CD4-positive, alpha-beta T cell treated with Interleukin-6 for 4 hours (primary cell): ENCODE measurements around the gene OR6K2.
"Not testable (repeated sequence)": the region's sequence is repeated elsewhere in the genome, so short reads cannot be mapped to it uniquely, and the experiment has no call there.

Source experiments
- DNase-seq: peaks from one replicate; pipeline ENCODE4 v3.0.0-alpha.2; 2020; ENCODE audit warnings: mixed read lengths

The OR6K2 gene, protein sequence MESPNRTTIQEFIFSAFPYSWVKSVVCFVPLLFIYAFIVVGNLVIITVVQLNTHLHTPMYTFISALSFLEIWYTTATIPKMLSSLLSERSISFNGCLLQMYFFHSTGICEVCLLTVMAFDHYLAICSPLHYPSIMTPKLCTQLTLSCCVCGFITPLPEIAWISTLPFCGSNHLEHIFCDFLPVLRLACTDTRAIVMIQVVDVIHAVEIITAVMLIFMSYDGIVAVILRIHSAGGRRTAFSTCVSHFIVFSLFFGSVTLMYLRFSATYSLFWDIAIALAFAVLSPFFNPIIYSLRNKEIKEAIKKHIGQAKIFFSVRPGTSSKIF

DNA sequence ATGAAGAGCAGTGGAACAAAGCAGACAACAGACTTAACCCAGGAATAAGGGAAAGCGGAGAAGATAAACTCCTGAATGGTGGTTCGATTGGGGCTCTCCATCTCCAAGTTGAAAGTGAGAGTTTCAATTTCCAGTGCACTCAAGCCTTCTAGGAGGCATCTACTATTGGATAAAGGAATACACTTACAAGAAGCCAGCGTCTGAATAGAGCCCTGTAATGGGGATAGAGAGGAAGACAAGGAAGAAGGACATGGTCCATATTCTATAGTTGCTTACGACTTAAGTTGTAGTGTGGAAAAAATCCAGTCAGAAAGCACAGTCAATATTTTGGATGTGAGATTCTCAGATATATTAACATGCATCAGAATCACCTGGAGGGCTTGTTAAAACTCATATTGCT is at the start of gene OR6K2:
Gene OR6K2, minus strand, starts transcription at position 101 of the 400 bp plus-strand sequence. Its CDS starts 0 bp downstream, at position 101.
- no peak for DNase-seq

DNA sequence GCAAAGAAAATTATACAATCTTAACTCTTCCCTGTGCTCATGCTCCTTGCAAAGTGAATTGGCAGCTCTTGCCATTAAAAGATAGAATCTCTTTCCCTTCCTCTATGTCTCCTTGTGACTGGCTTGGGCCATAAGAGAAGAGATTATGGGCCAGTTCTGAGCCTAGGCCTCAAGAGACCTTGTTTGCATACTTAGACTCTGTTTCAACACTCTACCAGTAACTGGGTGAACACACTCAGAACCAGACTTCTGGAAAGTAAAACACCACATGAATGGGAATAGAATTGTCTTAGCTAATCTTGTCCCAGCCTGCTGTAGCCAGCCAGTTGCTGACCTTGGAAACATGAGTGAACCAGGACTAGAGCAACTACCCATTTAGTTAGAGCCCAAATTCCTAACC is 35.4 kb upstream of the OR6K2 start:
- no peak for DNase-seq

DNA sequence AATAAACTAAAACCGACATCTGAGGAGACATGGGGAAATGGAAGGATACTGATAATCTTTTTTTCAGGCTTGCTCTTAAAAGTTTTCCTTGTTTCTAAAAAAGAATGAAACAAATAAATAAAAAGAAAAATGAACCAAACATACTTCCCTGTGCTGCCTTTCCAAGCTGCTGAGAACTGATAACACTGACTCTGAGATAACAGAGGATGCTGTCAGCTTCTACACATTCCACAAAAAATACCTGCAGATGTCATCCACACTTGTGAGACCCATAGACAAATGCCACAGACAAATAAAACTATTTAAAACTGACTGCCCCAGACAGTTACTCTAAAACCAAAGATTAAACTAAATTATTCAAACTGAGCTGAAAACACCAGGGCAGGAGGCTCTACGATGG is 32.1 kb upstream of the OR6K2 start:
- no peak for DNase-seq

DNA sequence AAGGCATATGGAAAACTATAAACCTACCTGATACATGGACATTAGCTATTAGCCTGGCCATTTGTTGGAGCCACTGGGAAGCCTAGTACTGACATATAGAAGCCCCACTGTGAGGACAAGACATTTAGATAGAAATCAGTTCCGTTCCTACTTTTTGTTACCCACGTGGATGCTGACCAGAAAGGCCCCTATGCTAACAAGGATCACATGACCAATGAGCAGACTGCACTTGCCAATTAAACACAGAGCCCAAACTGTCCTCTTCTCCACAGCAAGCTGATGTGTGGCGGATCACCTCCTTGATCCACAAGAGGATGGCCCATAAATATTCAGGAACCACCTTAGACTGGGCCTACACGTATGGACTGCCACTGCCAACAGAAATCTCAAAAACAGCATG is 31.3 kb upstream of the OR6K2 start:
- DNase-seq = no peak

DNA sequence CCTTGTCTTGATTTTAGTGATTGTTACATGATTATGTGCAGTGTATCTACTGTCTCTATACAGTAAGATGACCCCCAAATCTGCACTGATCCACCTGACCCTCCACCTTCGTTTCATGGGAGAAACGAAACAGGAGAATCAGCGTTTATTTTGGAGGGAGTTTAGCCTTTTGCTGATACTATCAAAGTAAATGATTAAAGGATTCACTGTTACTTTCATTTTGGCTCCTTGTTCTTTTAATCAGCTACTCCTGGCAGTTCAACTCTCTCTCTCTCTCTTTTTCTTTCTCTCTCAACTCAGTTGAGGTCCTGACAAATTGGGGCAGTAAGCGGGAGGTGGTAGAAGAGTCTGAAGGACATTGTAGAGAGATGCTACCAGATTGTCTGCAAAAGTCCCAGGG is 30.0 kb upstream of the OR6K2 start:
- no peak for DNase-seq

DNA sequence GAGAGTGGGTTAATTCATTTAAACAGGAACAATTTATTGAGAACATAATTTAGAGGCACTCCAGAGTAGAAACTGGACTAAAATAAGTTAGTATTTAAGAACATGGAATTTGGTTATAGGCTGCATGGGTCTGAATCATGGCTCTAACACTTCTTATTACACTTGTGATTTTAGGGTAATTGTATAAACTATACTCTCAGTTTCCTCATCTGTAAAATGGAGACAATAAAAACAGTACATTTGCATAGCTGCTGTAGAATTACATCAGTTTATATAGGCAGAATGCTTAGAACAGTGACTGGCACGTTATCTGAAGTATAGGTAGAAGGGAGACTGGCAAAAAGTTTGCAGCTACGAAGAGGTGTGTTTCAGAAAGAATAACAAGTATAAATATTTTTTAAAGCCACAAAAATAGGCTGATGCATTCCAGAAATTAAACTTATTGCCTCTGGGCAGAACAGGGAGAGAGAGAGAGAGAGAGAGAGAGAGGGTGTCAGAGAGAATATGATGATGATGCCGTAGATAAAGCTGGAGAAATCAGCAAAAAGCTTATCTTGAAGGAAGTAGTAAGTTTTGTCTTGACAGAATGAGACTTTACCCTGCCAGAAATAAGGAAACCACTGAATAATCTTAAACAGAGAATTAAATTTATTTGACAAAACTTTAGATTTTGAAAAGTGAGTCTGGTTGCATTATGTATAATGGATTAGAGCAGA is 28.2 kb upstream of the OR6K2 start:
- no peak for DNase-seq

DNA sequence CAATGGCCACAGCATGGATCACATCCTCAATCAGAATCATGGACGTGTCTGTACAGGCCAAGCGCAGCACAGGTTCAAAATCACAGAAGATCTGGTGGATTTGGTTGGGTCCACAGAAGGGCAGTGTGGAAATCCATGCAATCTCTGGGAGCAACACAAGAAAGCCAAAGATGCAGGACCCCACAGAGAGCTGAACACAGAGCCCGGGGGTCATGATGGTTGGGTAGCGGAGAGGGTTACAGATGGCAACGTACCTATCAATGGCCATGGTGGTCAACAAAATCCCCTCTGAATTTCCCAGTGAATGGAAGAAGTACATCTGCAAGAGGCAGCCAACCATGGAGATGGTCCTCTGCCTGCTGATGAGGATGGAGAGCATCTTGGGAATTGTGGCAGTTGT is 24.0 kb upstream of the OR6K2 start:
- no peak for DNase-seq

DNA sequence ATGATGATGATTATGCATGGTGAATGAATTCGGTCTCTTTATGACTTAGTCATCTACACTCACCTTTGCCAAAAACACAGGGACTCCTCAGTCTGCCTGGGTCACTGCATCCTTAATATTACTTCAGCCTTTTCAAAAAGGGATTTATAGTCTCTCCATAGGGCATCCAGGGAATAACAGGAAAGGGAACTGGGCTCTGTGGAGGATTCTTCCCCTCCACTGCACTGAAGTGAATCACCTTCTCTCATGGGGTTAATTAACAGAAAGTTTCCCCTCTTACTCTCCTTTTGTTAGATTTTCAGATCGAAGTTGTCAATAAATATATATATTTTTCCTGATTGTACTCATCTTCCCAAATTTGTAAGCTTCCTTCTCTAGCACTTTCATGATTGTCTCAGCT is 20.2 kb upstream of the OR6K2 start, which contains the start of gene OR6K3:
Gene OR6K3, minus strand, starts transcription at position 101 of the 400 bp plus-strand sequence. CDS start 2,605 bp downstream, outside the sequence.
- DNase-seq = no peak

DNA sequence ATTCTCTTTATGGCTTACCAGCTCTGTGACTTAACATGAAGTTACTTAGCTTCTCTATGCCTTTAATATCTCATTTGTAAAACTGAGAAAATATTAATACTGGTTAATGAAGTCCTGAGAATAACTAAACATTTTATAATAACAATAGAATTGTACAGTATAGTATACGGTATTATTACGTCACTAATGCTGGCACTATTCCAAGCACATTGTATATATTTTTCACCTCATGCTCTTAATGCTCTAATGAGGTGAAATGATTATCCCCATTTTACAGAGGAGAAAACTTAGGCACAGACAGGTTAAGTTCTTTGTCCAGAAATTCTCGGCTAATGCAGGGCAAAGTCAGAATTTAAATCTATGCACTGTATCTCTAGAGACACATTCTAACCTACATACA is 19.2 kb upstream of the OR6K2 start:
- no peak for DNase-seq

DNA sequence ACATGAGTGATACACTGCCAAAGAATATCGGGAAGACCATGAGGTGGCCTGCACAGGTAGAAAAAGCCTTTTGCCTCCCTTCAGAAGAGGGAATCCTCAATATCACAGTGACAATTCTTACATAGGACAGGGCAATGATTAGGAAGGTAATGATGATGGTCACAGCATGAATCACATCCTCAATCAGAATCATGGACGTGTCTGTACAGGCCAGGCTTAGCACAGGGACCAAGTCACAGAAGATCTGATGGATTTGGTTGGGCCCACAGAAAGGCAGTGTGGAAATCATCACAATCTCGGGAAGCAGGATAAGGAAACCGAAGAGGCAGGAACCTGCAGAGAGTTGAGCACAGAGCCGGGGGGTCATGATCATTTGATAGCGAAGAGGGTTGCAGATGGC is 16.9 kb upstream of the OR6K2 start:
- DNase-seq = no peak

DNA sequence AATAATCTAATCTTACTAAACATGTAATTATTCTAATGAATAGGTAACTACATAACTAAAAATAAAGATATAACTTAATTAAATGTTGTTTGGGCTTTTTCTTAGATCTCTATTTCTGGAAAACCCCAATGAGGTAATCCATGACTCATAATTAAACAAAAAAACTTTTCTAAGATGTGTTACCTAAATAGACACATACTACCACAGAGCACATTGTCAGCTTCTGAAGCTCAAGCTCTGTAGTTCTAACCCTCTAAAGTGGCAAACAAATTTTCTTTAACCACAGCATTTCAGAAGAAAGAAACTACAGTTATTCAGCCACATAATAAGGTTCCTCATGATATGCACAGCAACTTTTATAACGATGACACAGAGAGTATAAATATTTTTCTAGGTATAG is 15.9 kb upstream of the OR6K2 start:
- no peak for DNase-seq

DNA sequence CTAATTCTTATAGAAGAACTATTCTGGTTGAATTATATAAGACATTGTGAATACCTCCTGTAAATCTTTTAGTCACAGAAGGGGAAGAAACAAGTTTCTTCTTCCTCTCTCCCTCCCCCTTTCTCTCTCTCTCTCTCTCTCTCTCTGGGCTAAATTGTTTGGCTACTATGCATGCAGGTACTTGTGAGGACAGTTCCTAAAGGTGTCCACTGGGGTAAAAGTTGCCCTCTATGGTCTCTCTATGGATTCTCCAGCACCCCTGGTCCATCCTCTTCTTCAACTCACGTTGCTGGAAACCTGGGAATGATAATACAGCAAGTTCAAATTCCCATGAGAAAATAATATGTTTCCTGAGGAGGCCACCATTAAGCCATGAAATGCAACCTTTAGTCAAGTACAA is 14.3 kb upstream of the OR6K2 start:
- no peak for DNase-seq

DNA sequence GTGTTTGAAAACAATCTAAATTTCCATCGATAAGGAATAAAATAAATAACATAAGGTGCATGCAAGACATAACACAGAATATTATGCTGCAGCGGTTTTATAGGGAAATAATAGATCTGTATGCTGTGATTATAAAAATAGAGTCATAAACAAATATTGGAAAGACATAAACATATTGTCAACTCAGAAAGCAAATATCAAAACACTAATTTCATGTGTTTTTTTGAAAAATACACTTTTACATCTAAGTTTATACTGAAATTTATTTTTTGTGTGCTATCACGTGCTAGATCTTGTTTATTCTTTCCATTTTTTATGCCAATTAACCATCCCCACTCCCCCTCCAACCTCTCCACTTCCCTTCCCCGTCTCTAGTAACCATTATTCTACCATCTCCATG is 10.6 kb upstream of the OR6K2 start:
- no peak for DNase-seq

DNA sequence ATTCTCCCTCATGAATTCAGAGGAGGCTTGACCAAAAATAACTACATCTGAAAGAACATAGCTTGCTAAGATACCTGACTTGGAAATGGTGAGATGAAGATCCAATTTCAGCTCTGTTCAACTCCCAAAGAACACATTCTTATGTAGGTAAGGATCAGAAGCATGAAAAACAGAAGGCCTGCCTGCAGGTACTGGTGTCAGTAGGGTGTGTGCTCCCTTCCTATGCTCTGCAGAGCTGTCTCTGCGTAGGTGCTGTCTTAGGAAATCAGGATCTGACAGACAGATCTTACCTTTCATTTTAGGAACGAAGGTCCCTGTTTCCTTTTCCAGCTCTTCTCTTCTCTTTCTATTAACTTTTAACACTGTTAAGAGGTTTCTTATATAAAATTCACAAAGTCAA is 5.6 kb upstream of the OR6K2 start:
- DNase-seq = no peak

DNA sequence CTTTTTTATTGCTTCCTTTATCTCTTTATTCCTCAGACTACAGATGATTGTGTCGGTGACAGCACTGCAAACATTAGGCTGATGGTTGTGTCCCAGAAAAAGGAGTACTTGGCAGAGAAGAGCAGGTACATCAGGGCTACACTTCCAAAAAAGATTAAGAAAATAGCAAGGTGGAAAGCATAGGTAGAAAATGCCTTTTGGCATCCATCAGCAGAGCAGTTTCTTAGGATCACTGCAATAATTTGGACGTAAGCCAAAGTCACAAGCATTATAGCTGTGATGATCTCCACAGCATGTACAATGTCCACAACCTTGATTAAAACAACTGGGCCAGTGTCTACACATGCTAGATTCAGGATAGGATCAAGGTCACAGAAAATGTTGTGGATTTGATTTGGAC is 5.9 kb downstream of the OR6K2 start:
- no peak for DNase-seq

DNA sequence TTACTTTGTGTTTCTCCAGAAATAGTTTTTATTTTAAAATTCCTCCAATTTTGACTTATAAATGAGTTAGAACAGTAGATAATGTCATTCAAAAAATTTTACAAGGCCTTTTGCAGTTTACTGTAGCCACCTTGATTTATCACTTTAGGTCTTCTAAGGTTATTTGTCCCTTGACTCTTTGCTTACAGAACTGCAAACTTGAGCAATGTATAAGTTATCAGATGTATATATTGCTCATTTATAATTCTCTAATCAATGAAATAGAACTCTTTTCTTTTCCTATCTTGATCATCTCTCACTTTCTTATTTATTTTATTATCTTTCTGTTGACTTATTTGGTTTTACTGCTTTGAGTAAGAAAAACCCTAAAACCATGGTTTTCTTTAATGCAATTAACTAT is 8.1 kb downstream of the OR6K2 start:
- DNase-seq = no peak

DNA sequence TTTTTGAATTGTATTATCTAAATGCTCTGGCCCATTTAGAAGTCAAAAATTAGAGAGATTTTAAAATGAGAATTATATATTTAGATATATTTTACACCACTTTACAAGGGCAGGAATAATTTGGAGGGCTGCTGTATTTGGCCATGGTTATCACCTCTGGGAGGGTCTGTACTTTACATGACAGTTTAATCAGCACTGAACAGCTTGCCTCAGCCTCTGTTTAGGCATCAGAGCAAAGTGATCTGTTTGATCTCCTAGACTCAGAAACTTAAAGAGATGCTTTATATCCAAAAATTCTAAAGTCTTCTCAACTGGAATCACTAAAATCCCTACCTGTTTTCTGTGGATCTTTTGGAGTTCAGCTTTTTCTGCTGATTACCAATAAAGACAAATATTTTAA is 8.5 kb downstream of the OR6K2 start:
- DNase-seq = no peak

DNA sequence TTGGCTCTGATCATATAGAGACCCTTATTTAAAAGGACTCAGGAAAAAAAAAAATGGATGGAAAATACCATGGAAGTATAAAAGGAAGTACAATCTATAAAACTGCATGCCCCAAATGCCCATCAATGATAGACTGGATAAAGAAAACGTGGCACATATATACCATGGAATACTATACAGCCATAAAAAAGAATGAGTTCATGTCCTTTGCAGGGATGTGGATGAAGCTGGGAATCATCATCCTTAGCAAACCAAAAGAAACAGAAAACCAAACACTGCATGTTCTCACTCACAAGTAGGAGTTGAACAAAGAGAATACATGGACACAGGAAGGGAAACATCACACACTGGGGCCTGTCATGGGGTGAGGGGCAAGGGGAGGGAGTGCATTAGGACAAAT is 9.3 kb downstream of the OR6K2 start:
- not testable (repeated sequence) for DNase-seq

DNA sequence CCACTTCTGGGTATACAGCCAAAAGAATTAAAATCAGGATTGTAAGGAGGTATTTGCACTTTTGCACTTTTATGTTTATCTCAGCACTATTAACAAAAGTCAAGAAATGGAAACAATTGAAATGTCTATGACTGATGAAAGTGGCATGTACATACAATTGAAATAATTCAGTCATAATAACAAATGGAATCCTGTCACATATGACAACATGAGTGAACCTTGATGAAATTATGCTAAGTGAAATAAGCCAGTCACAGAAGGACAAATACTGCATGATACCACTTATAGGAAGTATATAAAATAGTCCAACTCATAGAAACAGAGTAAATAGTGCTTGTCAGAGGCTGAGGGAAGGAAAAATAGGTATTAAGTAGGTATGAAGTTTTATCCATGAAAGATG is 10.6 kb downstream of the OR6K2 start:
- no peak for DNase-seq

DNA sequence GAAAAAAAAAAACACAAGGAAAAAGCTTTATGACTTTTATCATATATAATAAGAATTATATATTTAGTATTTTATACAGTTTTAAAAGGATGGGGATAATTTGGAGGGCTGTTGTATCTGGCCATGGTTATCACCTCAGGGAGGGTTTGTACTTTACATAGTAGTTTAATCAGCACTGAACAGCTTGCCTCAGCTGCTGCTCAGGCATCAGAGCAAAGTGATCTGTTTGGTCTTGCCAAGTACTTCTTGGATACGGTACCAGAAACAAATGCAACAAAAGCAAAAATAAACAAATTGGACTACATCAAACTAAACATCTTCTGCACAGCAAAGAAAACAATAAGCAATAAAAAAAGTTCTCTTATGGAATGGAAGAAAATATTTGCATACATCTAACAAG is 11.3 kb downstream of the OR6K2 start:
- no peak for DNase-seq

DNA sequence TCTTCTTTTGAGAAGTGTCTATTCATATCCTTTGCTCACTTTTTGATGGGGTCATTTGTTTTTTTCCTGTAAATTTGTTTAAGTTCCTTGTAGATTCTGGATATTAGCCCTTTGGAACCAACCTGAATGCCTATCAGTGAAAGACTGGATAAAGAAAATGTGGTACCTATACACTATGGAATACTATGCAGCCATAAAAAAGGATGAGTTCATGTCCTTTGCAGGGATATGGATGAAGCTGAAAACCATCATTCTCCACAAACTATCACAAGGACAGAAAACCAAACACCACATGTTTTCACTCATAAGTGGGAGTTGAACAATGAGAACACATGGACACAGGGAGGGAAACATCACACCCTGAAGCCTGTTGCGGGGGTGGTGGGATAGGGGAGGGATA is 12.1 kb downstream of the OR6K2 start:
- DNase-seq = not testable (repeated sequence)

DNA sequence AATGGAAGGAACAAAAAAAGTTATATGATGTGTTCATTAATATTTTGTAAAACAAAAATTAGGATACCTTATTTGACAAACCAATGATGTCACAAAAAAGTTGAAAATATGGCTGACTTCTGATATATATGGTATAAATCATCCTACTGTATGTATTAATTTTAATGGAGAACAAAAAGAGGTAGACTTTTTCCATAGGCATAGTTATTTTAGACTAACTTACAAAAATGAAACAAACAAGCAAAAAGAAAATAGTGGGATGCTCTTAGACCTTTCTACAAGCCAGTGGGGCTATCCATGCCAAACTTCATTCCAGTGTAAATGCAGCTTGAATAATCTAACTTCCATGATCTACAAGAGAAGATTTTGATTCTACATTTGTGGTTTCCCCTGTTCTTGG is 13.4 kb downstream of the OR6K2 start:
- no peak for DNase-seq

DNA sequence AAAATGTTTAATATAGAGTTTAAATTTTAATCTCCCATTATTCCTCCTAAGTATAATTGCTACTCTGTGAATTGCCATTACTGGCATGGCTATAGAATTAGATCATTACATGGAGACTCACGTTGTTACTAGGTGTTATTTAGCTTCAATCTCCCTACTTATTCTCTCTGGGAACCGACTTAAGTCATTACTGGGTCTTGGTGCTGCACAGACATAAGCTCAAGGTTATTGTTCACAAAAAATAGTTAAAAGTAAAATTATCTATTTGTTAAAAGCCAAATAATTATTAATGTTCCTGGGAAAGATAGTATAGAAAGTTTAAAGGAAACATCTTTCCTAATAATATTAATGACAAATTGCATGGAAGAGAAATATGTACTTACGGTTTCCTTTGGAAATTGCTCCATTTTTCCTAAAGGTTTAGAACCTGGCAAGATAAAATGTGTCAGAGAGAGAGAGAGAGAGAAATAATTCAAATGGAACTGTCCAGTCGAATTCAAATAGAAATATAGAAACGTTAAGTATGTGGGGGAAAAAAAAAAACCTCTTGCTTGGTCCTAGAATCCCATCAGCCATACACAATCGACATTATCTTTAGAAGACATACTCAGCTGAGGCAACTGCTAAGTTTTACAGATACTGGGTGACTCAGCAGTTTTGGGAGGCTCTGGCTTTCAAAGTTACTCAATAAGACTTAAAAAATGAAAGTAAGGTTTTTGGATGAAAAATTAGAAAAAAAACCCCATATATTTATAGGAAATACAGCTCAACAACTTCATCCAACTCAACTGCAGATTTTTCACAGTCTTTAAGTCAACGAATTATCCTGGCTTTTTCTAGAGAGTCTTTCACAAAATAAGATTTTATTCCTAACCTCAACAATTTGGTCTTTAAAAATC is 14.1 kb downstream of the OR6K2 start, which contains the start of gene SPTA1:
Gene SPTA1, minus strand, starts transcription at position 605 of the 899 bp plus-strand sequence. Its CDS starts 198 bp downstream, at position 407.
- no peak for DNase-seq
